Endodermal cell (in vitro differentiated cells): ENCODE measurements around the gene LIPC. TPM values are rescaled to one million over a fixed set of nuclear protein-coding genes. Genes with fewer than 3 reads are reported as not detected.

Source experiments
- DNase-seq: peaks from one replicate; pipeline ENCODE4 v3.0.0-alpha.2; 2017
- H3K27ac ChIP-seq: 2 replicates; pipeline ENCODE4 v1.5.1; 2013; ENCODE audit warnings: mild to moderate bottlenecking, low read depth, low read length, moderate library complexity
- H3K27me3 ChIP-seq: 2 replicates; pipeline ENCODE4 v1.6.1; 2013; ENCODE audit warnings: mild to moderate bottlenecking, low read length, moderate library complexity; ENCODE audit not compliant: insufficient read depth, control insufficient read depth, poor library complexity, severe bottlenecking
- H3K36me3 ChIP-seq: 2 replicates; pipeline ENCODE4 v1.7.0; 2013; ENCODE audit warnings: mild to moderate bottlenecking, low read length, moderate library complexity; ENCODE audit not compliant: control insufficient read depth, insufficient read depth
- H3K4me1 ChIP-seq: one replicate; pipeline ENCODE4 v1.7.0; 2013; ENCODE audit warnings: low read length; ENCODE audit not compliant: control insufficient read depth, insufficient read depth
- H3K4me3 ChIP-seq: 2 replicates; pipeline ENCODE4 v1.5.1; 2013; ENCODE audit warnings: mild to moderate bottlenecking, low read length, moderate library complexity
- H3K9ac ChIP-seq: 2 replicates; pipeline ENCODE4 v1.6.1; 2013; ENCODE audit warnings: mild to moderate bottlenecking, low read length, moderate library complexity; ENCODE audit not compliant: poor library complexity, severe bottlenecking; ENCODE audit errors: extremely low read depth
- H3K9me3 ChIP-seq: 2 replicates; pipeline ENCODE4 v1.6.1; 2013; ENCODE audit warnings: mild to moderate bottlenecking, low read length, moderate library complexity; ENCODE audit not compliant: control insufficient read depth
- H3K27ac Mint-ChIP-seq: 2 replicates; pipeline ENCODE4 v1.8.0; 2020; ENCODE audit warnings: mixed read lengths
- H3K27me3 Mint-ChIP-seq: 2 replicates; pipeline ENCODE4 v1.8.0; 2021; ENCODE audit warnings: mild to moderate bottlenecking, mixed read lengths; ENCODE audit not compliant: insufficient read depth
- H3K36me3 Mint-ChIP-seq: 2 replicates; pipeline ENCODE4 v1.8.0; 2020; ENCODE audit warnings: low read depth, mixed read lengths
- H3K4me1 Mint-ChIP-seq: 2 replicates; pipeline ENCODE4 v1.8.0; 2020; ENCODE audit warnings: mixed read lengths
- H3K4me3 Mint-ChIP-seq: 2 replicates; pipeline ENCODE4 v1.8.0; 2020; ENCODE audit warnings: mild to moderate bottlenecking, moderate library complexity, mixed read lengths
- H3K9me3 Mint-ChIP-seq: 2 replicates; pipeline ENCODE4 v1.8.0; 2020; ENCODE audit warnings: mild to moderate bottlenecking, mixed read lengths
- WGBS, 2 experiments: methylation state at CpG; one replicate each; pipeline versions ENCODE4 v1.1.5 to v1.1.7; 2013; ENCODE audit warnings: missing lambda C conversion rate in 2 of 2, mixed read lengths in 1 of 2; ENCODE audit not compliant: insufficient coverage in 1 of 2, insufficient read length in 1 of 2; 5-methylcytosine and 5-hydroxymethylcytosine counted together
- total RNA-seq, 2 donors: library from RNA; stranded (reverse); fragmentation: NEBNext Ultra II Directional in 1 of 2; extraction: Animal tissue kit (Norgen Biotek cat#: 25700) in 1 of 2; gene quantifications; 2 replicates in 1 of 2; 3 replicates in 1 of 2; pipeline ENCODE4 v1.2.1, GENCODE V29; 2021
- TF ChIP-seq, protein P1 (sequence below): fragments of 200-600 bp; sonication (generic); conservative IDR thresholded peaks from 2 replicates; pipeline ENCODE4 v1.5.0; 2021; ENCODE audit warnings: antibody characterized with exemption, mild to moderate bottlenecking

LIPC gene
- total RNA-seq, 2 donors from 2014 or later: not detected

DNA sequence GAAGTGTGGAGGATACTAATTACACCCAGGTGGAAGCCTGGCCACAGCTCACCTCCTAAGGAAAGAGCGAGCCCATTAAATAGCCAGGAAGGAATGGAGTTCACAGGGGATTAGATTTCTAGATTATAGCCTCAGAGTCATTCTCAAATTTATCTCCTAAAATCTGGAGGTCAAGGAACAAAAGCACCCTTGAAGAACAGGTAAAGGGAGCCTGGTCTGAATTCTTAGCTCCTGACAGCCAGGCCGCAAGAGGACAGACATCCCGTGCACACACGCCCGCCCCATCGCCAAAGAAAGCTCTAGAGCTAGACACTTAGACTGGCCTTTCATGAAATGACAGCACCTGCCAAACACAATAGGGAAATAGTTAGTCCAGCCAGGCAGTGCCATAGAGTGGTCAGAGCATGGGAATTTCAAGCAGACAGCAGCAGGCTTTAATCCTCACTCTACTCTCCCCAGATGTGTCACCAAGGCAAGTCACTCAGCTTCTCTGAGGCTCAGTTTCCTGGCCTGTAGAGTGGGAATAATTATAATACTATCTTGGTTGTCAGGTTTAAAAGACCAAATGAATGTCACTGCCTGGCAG is 59.2 kb downstream of the LIPC start:
- DNase-seq: no peak
- peaks cover 24% of the 10 kb centered on the region for H3K9me3 Mint-ChIP-seq
- WGBS, 2 experiments: 95 to 100% methylated on average over 6 of the region's 6 CpGs
- Histone ChIP-seq H3K27ac (no peak overlapping the region), H3K4me3 (no peak overlapping the region), H3K36me3 (no peaks in the 10 kb centered on the region), H3K4me1 (no peaks in the 10 kb centered on the region), H3K9me3 (peaks cover 25% of the 10 kb centered on the region), H3K9ac (no peak overlapping the region), H3K27me3 (no peaks in the 10 kb centered on the region)
- no peak overlapping the region for H3K4me3 Mint-ChIP-seq
- H3K27me3 Mint-ChIP-seq: no peaks in the 10 kb centered on the region
- H3K27ac Mint-ChIP-seq: no peak overlapping the region
- peaks cover 13% of the 10 kb centered on the region for H3K4me1 Mint-ChIP-seq
- TF ChIP-seq, protein P1, sequence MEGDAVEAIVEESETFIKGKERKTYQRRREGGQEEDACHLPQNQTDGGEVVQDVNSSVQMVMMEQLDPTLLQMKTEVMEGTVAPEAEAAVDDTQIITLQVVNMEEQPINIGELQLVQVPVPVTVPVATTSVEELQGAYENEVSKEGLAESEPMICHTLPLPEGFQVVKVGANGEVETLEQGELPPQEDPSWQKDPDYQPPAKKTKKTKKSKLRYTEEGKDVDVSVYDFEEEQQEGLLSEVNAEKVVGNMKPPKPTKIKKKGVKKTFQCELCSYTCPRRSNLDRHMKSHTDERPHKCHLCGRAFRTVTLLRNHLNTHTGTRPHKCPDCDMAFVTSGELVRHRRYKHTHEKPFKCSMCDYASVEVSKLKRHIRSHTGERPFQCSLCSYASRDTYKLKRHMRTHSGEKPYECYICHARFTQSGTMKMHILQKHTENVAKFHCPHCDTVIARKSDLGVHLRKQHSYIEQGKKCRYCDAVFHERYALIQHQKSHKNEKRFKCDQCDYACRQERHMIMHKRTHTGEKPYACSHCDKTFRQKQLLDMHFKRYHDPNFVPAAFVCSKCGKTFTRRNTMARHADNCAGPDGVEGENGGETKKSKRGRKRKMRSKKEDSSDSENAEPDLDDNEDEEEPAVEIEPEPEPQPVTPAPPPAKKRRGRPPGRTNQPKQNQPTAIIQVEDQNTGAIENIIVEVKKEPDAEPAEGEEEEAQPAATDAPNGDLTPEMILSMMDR: no peak
- H3K36me3 Mint-ChIP-seq: no peaks in the 10 kb centered on the region

DNA sequence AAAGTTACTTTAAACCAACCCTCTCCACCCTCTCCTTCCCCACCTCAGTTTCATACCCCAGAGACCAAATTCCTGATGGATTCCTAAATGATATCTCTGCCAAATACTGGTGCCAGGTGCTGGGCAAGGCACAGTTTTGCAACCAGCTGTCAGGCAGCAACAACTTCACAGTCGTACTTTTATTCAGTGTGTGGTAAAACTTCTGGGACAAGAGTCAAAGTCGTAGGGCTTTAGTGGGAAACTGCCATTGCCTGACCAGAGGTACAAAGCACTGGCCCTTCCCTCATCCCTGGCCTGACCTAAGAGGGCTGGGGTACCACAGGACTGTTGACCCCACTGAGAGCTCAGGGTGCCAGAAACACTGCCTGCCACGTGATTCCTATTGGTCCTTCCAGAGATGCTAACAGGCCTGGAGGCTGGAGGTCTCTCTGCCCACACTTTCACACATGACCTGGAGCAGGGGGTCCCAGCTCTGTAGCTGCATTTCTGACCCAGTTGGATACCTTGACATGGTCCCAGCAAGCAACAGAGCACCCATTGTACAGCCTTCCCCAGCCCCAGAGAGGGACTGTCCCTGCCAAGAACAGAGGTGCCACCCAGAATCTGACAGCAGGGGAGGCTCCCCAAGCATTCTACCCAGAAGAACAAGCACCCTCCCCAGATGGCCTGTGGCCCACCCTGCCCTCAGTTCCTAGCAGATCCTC is 59.9 kb downstream of the LIPC start:
- no peak for DNase-seq
- no peaks in the 10 kb centered on the region for H3K36me3 Mint-ChIP-seq
- no peak overlapping the region for H3K4me3 ChIP-seq
- no peak overlapping the region for H3K27ac ChIP-seq
- peaks cover 24% of the 10 kb centered on the region for H3K9me3 Mint-ChIP-seq
- H3K27me3 ChIP-seq: no peaks in the 10 kb centered on the region
- no peak overlapping the region for H3K4me3 Mint-ChIP-seq
- H3K27ac Mint-ChIP-seq: no peak overlapping the region
- H3K9me3 ChIP-seq: peaks cover 25% of the 10 kb centered on the region
- WGBS, 2 experiments: 67 to 90% methylated on average over 1 to 3 of the region's 3 CpGs
- H3K4me1 ChIP-seq: no peaks in the 10 kb centered on the region
- peaks cover 18% of the 10 kb centered on the region for H3K4me1 Mint-ChIP-seq
- H3K9ac ChIP-seq: no peak overlapping the region
- no peaks in the 10 kb centered on the region for H3K27me3 Mint-ChIP-seq
- H3K36me3 ChIP-seq: no peaks in the 10 kb centered on the region
- TF ChIP-seq, protein P1: no peak

DNA sequence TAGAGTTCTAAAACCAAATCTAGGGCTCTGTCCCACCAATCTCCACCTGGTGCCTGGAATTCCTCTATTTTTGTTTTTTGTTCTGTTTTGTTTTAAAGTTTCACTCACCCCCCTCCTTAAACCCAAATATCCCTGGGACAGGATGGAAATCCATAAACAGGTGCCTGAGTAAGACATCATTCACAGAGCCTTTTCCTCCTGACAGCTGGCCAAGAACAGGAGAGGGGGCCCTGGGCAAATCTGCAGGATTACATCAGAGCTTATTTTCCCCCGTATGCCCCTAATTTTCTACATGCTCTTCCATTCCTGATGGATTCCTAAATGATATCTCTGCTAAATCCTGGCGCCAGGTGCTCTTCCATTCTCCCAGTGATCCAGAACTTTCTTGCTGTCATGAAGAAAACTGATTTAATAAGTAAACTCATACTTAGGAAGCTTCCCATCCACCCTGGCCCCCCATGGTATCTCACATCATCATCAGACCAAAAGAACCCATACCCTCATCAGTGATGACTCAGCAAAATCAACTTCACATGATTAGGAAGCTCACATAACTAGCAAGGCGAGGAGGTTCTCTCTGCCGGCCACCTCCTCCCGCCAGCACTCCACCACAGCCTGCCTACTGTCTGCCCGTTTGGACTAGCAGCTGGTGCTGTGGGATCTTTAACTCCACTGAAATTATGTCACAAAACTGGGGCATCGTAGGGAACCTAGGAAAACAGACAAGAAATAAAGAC is 61.0 kb downstream of the LIPC start:
- Mint-ChIP-seq H3K9me3 (peaks cover 24% of the 10 kb centered on the region), H3K4me3 (no peak overlapping the region), H3K36me3 (no peaks in the 10 kb centered on the region), H3K27ac (no peak overlapping the region), H3K27me3 (peaks cover 2% of the 10 kb centered on the region), H3K4me1 (peaks cover 22% of the 10 kb centered on the region)
- Histone ChIP-seq H3K36me3 (no peaks in the 10 kb centered on the region), H3K9me3 (peaks cover 25% of the 10 kb centered on the region), H3K27me3 (no peaks in the 10 kb centered on the region), H3K4me3 (no peak overlapping the region), H3K4me1 (no peaks in the 10 kb centered on the region), H3K27ac (no peak overlapping the region), H3K9ac (no peak overlapping the region)
- DNase-seq: no peak
- TF ChIP-seq, protein P1: no peak
- 92 to 97% methylated on average over 5 to 7 of the region's 7 CpGs for WGBS, 2 experiments
